ENCODE measurements around the gene GNPAT. TPM values are rescaled to one million over a fixed set of nuclear protein-coding genes. Genes with fewer than 3 reads are reported as not detected.
"Not testable (repeated sequence)": the region's sequence is repeated elsewhere in the genome, so short reads cannot be mapped to it uniquely, and the experiment has no call there.

The GNPAT gene
- total RNA-seq, 2 donors from 2014 or later, result 50.6 to 65.2 TPM

- Mint-ChIP-seq H3K9me3 (no peaks in the 10 kb centered on the region), H3K27ac (no peak overlapping the region), H3K36me3 (no peaks in the 10 kb centered on the region)
- DNase-seq (ENCODE audit: low spot score in 2 of 2) (no peak), ATAC-seq (no peak)
Measured at GRCh38 chr1:231209531-231209930, 31.5 kb upstream of the GNPAT start.

DNA sequence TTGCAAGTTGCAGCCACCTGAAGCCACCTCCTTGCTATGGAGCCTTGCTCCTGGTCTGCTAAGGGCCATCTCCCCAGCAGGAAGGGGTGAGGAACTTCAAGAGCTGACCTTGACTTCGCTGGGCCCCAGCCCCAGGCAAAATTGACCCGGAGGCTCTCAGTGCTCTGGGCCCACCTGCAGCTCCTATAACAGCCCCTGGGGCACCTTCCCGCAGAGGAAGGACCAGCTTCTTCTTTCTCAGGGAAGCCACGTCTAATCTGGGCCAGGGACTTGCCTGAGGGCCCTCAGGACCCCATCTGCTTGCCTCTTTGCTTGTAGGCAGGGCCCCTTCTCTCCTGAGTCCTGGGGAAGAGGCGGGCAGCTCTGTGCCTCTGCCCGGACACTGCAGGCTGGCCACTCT is 30.9 kb upstream of the GNPAT start:
- H3K36me3 Mint-ChIP-seq, result no peaks in the 10 kb centered on the region
- ATAC-seq (no peak), DNase-seq (ENCODE audit: low spot score in 2 of 2) (no peak)
- no peak overlapping the region for H3K27ac Mint-ChIP-seq
- no peaks in the 10 kb centered on the region for H3K9me3 Mint-ChIP-seq

DNA sequence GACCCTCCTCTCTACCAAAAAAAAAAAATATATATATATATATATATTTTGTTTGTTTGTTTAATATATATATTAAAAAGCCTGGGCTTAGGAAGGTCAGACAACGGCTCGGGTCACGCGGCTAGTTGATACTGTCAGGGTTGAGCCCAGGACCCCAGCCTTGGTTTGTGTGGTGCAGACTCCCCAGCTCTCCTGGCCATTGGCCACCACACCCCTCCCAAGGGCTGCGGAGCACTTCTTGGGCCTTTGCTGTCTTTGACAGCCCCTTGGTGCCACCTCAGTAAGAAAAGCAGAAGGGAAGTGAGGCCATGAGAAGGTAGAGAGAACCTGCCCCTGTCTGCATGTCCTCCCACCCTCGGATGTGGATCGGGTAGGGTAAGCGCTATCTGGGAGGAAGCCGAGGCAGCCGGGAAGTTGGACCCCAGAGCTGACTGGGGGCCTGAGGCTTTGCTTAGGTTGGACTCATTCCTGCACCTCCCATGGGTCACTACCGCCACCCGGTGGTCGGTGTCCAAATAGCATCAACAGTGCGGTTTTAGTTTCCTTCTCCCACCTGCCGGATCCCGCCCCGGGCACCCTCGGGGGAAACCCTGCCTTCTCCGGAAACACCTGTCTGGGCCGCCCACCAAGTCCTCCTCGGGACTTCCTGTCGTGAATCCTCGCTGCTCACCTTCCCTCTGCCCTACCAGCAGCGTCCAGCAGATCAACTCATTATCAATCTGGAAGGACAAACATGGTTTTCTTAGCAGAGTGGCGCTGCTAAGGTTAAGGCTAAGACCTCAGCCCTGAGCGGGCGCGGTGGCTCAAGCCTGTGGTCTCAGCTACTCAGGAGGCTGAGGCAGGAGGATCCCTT is 29.8 kb upstream of the GNPAT start:
- ATAC-seq (peak; percentile 92 to 93), DNase-seq (ENCODE audit: low spot score in 2 of 2) (peak; percentile 92 to 96)
- H3K36me3 Mint-ChIP-seq, result no peaks in the 10 kb centered on the region
- peak overlapping the region in 1 of 2 donors; percentile 20 for H3K27ac Mint-ChIP-seq
- H3K9me3 Mint-ChIP-seq, result no peaks in the 10 kb centered on the region

GRCh38 chr1:231212301-231212700 is 28.7 kb upstream of the GNPAT start:
- ATAC-seq; H3K36me3 Mint-ChIP-seq; H3K9me3 Mint-ChIP-seq; DNase-seq (ENCODE audit: low spot score in 2 of 2): not testable (repeated sequence)
- peak overlapping the region in 1 of 2 donors; percentile 20 for H3K27ac Mint-ChIP-seq

DNA sequence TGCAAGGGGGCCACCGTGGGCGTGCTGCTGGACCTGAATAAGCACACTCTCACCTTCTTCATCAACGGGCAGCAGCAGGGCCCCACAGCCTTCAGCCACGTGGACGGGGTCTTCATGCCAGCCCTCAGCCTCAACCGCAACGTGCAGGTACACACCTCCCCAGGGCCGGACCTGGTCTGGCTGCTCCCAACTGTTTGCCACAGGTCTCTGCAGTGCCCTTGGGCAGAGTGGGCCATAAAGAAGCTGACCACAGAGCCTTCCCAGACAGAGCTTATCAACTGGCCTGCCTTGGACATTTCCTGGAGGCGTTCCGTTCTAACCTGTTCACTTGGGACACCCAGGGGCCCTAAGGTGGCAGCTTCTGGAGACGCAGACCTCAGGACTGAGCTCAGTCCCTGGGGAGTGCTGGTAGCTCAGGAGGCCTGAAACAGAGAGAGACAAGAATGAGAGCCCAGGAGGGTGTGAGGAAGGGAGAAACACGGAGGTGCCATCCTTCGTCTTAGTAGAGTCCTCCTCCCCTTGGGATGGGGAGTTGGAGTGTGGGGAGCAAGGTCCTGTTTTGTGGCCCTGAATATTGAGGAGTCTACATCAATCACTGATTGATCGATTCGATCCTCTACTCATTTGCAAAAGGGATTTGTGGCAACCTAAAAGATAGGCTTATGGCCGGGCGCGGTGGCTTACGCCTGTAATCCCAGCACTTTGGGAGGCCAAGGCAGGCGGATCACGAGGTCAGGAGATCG is 27.0 kb upstream of the GNPAT start:
- Mint-ChIP-seq H3K9me3 (no peaks in the 10 kb centered on the region), H3K27ac (no peak overlapping the region), H3K36me3 (no peaks in the 10 kb centered on the region)
- DNase-seq (ENCODE audit: low spot score in 2 of 2) (no peak), ATAC-seq (no peak)

DNA sequence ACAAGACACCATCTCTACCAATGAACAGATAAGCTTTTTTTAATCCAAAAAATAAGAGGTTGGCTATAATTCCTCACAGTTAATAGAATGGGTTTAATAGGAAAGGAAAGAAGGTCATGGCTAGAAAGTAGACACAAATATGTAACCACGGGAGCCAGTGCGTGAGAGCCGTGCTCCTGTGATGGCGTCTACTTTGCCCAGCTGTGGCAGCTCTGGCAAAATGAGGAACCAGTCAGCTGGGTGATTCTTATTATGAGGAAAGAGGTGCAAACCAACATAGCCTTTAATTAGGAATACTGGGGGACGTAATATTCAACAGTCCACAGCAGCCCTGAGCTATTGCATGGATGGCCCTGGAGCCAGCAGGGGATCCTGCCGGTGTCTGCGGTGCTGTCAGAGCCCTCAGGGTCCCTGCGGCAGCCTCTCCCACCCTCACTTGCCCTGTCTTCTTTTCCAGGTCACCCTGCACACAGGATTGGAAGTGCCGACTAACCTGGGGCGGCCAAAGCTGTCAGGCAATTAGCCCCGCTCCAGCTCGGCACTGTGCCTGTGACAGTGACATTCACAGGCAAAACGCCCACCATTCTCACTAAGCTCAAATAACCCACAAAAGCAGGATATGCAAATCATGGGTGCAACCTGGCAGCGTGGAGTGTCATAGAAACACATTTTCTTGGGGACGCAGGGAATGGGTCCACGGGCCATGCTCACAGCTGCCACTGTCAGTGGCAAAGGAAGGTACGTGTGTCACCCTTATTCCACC is 25.9 kb upstream of the GNPAT start:
- DNase-seq (ENCODE audit: low spot score in 2 of 2) (no peak), ATAC-seq (no peak)
- no peaks in the 10 kb centered on the region for H3K9me3 Mint-ChIP-seq
- no peak overlapping the region for H3K27ac Mint-ChIP-seq
- no peaks in the 10 kb centered on the region for H3K36me3 Mint-ChIP-seq

DNA sequence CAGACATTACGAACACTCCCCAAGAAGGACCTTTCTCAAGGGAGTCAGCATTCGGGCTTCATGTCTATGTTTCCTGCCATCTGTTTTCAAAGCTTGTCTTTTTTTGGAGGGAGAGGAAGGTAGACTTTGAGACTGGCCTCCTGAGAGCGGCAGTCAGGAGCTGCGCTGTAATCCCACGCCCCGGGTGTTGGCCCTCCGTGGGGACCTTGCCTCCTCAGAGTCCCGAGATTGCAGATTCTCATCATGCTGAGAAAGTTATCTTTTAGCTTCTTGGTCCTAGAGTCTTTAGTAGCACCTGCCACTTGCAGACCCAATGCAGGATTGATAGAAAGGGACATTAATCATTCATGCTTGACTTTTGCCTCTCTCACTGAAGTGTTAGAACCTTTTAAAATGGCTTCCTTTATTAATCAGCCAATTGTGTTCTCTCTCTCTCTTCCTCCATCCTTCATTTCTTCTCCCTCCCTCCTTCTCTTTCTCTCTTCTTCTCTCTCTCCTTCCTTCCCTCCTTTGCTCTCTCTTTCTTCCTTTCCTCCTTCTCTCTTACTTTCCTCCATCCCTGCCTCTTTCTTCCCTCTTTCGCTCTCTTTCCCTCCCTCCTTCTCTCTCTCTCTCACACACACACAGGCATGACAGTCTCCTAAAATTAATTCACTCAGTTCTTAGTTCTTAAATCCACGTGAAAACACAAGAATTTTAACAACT is 25.2 kb upstream of the GNPAT start:
- no peaks in the 10 kb centered on the region for H3K9me3 Mint-ChIP-seq
- no peaks in the 10 kb centered on the region for H3K36me3 Mint-ChIP-seq
- DNase-seq (ENCODE audit: low spot score in 2 of 2) (no peak), ATAC-seq (no peak)
- no peak overlapping the region for H3K27ac Mint-ChIP-seq

DNA sequence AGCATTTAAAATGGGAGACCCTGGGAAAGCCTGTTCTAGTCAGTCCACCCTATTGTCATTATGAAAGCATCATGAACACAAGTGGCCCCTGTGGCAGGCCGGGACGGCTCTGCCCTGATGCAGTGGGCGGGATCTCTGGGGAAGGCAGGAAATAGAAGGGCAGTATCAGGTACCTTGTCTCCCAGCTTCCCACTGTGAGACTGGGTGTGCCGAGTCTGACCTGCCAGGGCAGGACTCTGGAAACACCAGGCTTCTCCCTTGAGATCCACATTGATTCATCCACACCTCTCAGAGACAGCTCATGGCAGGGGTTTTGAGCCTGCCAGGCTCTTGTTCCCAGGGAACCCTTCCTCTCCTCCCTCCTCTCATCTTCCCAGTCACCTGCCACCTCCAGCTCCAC is 24.5 kb upstream of the GNPAT start:
- DNase-seq (ENCODE audit: low spot score in 2 of 2), result no peak
- no peaks in the 10 kb centered on the region for H3K36me3 Mint-ChIP-seq
- no peak for ATAC-seq
- no peaks in the 10 kb centered on the region for H3K9me3 Mint-ChIP-seq
- no peak overlapping the region for H3K27ac Mint-ChIP-seq

- Mint-ChIP-seq H3K9me3 (no peaks in the 10 kb centered on the region), H3K27ac (no peak overlapping the region), H3K36me3 (no peaks in the 10 kb centered on the region)
- no peak for ATAC-seq
- DNase-seq (ENCODE audit: low spot score in 2 of 2), result no peak
Measured at GRCh38 chr1:231217056-231217455, 24.0 kb upstream of the GNPAT start.

- no peak for DNase-seq (ENCODE audit: low spot score in 2 of 2)
- Mint-ChIP-seq H3K9me3 (no peaks in the 10 kb centered on the region), H3K36me3 (no peaks in the 10 kb centered on the region), H3K27ac (no peak overlapping the region)
- no peak for ATAC-seq
Measured at GRCh38 chr1:231218078-231218477, 22.9 kb upstream of the GNPAT start.

DNA sequence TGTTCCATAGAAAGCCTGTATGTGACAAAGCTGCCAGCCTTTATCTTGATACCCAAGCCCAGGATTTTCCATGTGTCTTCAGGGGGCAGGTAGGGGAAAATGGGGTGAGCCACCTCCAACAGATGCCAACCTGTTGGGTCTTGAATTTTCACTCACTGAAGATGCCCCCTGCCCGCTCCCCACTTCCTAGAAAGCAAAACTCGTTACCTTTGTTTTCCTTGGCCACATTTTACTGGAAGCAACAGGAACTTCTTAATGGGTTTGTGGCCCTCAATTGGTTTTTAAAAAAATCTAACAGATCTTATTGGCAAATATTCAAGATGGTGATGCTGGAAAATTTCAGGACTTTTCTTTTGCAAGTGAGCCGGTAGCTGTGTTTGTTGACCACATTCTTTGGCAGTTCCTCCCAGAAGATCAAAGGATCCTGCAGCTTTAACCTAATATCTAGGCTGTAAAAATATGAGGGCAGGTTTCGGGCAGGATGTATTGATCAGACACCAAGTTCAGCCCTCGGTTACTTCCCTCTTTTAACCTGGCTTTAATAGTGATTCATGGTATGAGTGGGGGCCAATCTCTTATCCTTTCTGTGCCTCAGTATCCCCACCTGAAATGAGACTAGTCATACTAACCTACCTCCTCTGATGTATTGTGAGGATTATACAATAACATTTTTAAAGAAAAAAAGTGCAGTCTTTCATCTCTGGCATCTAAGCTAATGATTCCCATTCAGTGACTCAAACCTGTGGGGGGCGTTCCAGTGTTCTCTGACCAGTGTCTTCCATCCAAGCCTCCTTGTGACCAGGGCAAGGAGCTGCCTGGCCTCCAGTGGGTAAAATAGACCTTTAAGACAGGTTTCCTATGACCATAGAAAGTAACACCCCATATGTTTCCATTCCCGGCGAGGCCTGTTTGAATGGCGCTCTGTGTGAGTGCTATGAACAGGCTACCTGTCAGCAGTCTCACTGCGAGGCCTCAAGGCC is 21.3 kb upstream of the GNPAT start:
- no peak for ATAC-seq
- peak overlapping the region in 1 of 2 donors; percentile 52 for H3K27ac Mint-ChIP-seq
- H3K36me3 Mint-ChIP-seq, result no peaks in the 10 kb centered on the region
- no peaks in the 10 kb centered on the region for H3K9me3 Mint-ChIP-seq
- no peak for DNase-seq (ENCODE audit: low spot score in 2 of 2)

DNA sequence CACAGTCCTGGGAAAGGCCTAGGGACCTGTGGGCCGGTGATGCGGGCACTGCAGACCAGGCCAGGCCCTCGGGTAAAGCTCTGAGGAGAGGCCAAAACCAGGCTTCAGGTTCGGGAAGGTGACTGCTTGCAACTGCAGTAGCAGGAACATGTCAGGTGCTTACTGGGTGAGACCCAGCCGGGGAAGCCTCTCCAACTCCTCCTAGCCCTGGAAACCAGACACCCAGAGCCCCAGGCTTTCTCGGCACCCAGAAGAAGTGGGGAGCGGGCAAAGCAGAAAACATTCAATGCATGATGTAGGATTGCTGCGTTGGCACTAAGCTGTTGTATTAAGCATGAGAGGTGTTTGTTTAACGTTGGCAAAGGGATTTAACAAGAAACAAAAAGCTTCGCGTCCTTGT is 20.2 kb upstream of the GNPAT start:
- no peaks in the 10 kb centered on the region for H3K9me3 Mint-ChIP-seq
- DNase-seq (ENCODE audit: low spot score in 2 of 2) (no peak), ATAC-seq (no peak)
- H3K27ac Mint-ChIP-seq, result no peak overlapping the region
- H3K36me3 Mint-ChIP-seq, result peaks cover 0 to 5% of the 10 kb centered on the region in 2 donors

- Mint-ChIP-seq H3K27ac (peak overlapping the region in 1 of 2 donors; percentile 16), H3K9me3 (no peaks in the 10 kb centered on the region), H3K36me3 (peaks cover 16 to 20% of the 10 kb centered on the region in 2 donors)
- no peak for DNase-seq (ENCODE audit: low spot score in 2 of 2)
- ATAC-seq, result no peak
Measured at GRCh38 chr1:231226156-231226555, 14.9 kb upstream of the GNPAT start.

DNA sequence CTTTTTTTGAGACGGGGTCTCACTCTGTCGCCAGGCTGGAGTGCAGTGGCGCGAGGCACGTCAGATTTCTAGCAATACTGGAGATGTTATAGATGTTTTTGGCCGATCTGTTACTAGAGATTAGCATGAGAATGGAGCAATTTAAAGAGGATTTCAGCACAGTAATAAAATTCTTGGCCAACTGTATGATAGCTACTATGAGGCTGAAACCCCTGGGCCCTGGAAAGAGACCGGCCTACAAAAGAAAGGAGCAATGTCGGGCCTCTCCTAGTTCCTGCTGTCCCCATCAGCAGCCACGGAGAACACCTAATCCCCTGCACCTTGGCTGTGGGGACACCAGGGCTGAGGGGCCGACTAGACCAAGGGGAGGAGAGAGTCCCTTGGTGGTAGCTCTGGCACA is 9.5 kb upstream of the GNPAT start:
- H3K36me3 Mint-ChIP-seq, result peaks cover 13 to 23% of the 10 kb centered on the region in 2 donors
- H3K27ac Mint-ChIP-seq, result peak overlapping the region in 1 of 2 donors; percentile 9
- H3K9me3 Mint-ChIP-seq, result no peaks in the 10 kb centered on the region
- DNase-seq (ENCODE audit: low spot score in 2 of 2) (no peak), ATAC-seq (no peak)

DNA sequence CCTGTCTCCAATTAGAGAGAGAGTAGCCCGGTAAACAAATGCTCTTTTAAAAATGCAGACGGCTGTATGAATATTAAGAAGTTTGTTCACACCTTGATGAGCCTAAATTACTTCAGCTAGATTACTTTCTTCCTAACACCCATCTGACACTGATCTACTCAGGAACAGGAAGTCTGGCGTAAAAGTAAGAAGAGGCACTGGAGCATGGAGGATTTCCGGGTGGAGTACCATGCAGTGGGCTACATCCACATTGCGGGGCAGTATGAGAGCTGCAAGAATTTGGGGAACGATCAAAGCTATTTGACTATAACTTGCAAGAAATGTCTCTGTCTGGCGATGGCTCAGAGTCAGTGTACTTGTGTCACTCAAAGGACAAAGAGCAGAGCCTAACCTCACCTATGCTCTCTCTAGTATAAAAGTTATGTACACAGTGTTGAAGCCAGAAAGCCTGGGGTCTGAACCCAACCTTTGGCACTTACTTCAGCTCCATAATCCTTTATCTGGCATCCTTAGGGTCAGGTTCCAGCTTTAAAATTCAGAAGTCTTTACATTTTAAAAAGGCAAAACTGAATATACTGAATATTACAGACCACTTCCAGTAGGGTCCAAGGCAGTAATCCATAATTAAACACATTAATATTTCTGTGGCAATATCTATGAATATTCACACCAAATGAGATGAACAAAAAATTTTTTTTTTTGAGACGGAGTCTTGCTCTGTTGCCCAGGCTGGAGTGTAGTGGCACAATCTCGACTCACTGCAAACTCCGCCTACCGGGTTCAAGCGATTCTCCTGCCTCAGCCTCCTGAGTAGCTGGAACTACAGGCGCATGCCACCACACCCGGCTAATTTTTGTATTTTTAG is 7.9 kb upstream of the GNPAT start:
- H3K36me3 Mint-ChIP-seq, result peaks cover 16 to 26% of the 10 kb centered on the region in 2 donors
- H3K9me3 Mint-ChIP-seq, result no peaks in the 10 kb centered on the region
- no peak overlapping the region for H3K27ac Mint-ChIP-seq
- no peak for DNase-seq (ENCODE audit: low spot score in 2 of 2)
- no peak for ATAC-seq

All from activated naive CD4-positive, alpha-beta T cell treated with anti-CD3 and anti-CD28 coated beads, Interleukin-2, amount 50 U/mL, for 72 hours (primary cell).